ENCODE measurements around the gene ASXL1. TPM values are rescaled to one million over a fixed set of nuclear protein-coding genes. Genes with fewer than 3 reads are reported as not detected.

Gene ASXL1
- total and polyA plus RNA-seq, 8 donors: 9.0 to 185 (median 61.7) TPM

DNA sequence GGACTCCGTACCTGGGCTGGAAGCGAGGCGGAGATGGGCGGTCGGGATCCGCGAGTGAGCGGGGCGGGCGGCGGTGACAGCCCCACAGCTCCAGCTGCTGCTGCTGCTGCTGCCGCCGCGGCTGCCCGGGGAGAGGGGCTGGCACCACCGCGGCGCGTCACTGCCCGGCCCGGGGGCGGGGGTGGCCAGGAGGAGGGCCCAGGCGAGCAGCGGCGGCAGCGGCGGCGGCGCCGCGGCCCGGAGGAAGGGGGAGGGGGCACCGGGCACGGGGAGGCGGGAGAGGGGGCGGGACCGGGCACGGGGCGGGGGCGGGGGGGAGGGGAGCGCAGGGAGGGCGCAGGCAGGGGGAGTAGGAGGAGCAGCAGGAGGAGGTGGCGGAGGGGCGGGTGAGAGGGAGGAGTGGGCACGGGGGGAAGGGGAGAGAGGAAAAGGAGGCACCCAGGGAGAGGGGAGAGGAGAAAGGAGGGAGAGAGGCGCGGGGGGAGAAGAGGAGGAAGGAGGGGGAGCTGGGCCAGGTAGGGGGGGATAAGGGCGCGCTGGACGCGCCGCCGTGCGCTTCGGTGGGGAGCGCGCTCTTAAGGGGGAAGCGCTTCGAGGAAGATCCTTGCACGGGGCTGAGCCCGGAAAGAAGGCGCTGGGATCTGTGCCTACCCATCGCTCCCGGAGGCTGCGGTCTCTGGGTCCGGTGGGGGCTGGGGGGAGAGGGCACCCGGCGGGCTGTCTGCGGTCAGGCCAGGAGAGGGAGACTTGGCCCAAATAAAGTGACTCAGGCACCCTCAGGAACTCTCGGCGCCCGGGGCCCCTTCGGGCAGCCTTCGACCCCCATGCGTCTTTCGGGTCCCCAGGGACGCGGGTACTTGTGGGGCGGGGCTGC lies 125.5 kb downstream of the ASXL1 start:
- Histone ChIP-seq H3K9me3 (no peaks in the 10 kb centered on the region), H3K36me3 (no peaks in the 10 kb centered on the region), H3K4me3 (peak overlapping the region; percentile 70 to 92 (median 89)), H3K4me1 (peaks cover 35 to 66% (median 62%) of the 10 kb centered on the region in 4 donors), H3K27ac (peak overlapping the region; percentile 88 to 95 (median 90)), H3K27me3 (no peaks in the 10 kb centered on the region)
- 0 to 3% (median 1%) methylated on average over 25 to 72 of the region's 79 CpGs for WGBS, 5 donors
- DNase-seq: peak; percentile 84 to 95
- intact Hi-C loops (cut with DNase I; ENCODE audit: low total_unique reads): loop anchor here (10.0 kb wide), 1 partner anchor 149 kb away; no protein-coding TSS in a partner anchor
- TF ChIP-seq, protein P1, sequence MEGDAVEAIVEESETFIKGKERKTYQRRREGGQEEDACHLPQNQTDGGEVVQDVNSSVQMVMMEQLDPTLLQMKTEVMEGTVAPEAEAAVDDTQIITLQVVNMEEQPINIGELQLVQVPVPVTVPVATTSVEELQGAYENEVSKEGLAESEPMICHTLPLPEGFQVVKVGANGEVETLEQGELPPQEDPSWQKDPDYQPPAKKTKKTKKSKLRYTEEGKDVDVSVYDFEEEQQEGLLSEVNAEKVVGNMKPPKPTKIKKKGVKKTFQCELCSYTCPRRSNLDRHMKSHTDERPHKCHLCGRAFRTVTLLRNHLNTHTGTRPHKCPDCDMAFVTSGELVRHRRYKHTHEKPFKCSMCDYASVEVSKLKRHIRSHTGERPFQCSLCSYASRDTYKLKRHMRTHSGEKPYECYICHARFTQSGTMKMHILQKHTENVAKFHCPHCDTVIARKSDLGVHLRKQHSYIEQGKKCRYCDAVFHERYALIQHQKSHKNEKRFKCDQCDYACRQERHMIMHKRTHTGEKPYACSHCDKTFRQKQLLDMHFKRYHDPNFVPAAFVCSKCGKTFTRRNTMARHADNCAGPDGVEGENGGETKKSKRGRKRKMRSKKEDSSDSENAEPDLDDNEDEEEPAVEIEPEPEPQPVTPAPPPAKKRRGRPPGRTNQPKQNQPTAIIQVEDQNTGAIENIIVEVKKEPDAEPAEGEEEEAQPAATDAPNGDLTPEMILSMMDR (IDR thresholded peaks at IDR 0.05): no peak
- peak in 2 of 3 donors; percentile 54 to 62 for TF ChIP-seq POLR2AphosphoS5 (IDR thresholded peaks at IDR 0.05)

DNA sequence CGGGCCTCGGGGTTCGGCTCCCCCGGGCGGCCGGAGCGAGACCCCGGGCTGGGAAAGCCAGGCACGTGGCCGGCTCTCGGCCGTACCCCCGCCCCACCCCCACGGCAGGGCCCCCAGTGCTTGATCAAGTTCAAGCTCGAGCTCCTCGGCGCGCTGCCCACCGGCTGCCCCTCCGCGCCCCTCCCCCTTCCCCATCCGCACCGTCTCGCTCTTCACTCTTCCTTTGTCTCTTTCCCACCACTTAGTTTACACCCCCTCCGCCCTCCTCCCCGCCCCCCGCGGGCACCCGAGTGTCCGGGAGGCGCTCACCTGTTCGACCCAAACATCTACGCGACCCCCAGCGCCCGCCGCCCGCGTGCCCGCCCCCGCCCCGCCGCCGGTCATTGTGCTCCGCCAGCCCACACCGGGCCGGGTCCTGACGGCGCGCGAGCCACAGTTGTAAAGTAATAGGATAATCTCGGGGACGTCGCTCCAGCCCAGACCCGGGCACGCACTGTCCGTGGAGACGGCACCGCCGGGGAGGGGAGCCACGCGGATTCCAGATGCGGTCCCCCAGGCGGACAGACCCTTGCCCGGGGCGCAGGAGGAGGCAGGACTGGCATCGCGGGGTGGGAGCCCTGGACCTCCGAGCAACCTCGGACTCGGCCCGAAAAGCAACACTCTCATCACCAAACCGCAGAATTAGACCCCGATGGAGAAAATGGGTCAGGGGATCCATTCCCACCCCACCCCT lies 126.3 kb downstream of the ASXL1 start:
- intact Hi-C loops (cut with DNase I; ENCODE audit: low total_unique reads): loop anchor here (10.0 kb wide), 1 partner anchor 150 kb away; no protein-coding TSS in a partner anchor
- DNase-seq: peak; percentile 50 to 76

GRCh38 chr20:32484958-32485769 lies 127.0 kb downstream of the ASXL1 start:
- H3K4me1 ChIP-seq: peaks cover 24 to 50% (median 48%) of the 10 kb centered on the region in 4 donors
- peak; percentile 76 to 93 for DNase-seq
- no peaks in the 10 kb centered on the region for H3K27me3 ChIP-seq
- no peaks in the 10 kb centered on the region for H3K9me3 ChIP-seq
- H3K36me3 ChIP-seq: no peaks in the 10 kb centered on the region
- H3K4me3 ChIP-seq: peak overlapping the region; percentile 70 to 92 (median 89)
- intact Hi-C loops (cut with DNase I; ENCODE audit: low total_unique reads): loop anchor here (10.0 kb wide), 1 partner anchor 150 kb away; no protein-coding TSS in a partner anchor
- peak overlapping the region; percentile 5 to 93 (median 88) for H3K27ac ChIP-seq
- TF ChIP-seq EP300 (IDR thresholded peaks at IDR 0.05) (no peak), POLR2AphosphoS5 (IDR thresholded peaks at IDR 0.05) (peak in 1 of 3 donors; percentile 24), POLR2A (IDR thresholded peaks at IDR 0.05) (no peak)
- TF ChIP-seq, protein P1 (IDR thresholded peaks at IDR 0.05): peak in 5 of 7 experiments; percentile 64 to 87 (median 81)
- WGBS, 5 donors: 2 to 4% (median 2%) methylated on average over 19 to 20 of the region's 20 CpGs

More for the DNA sequence above, 126.3 kb downstream of the ASXL1 start:
- peak overlapping the region; percentile 77 to 93 (median 88) for H3K27ac ChIP-seq
- WGBS, 5 donors: 0 to 1% (median 1%) methylated on average over 16 to 74 of the region's 74 CpGs
- no peaks in the 10 kb centered on the region for H3K9me3 ChIP-seq
- peaks cover 31 to 58% (median 55%) of the 10 kb centered on the region in 4 donors for H3K4me1 ChIP-seq
- H3K4me3 ChIP-seq: peak overlapping the region; percentile 70 to 92 (median 89)
- TF ChIP-seq POLR2A (IDR thresholded peaks at IDR 0.05) (no peak), EP300 (IDR thresholded peaks at IDR 0.05) (no peak)
- H3K27me3 ChIP-seq: no peaks in the 10 kb centered on the region
- no peaks in the 10 kb centered on the region for H3K36me3 ChIP-seq

GRCh38 chr20:32485770-32486478 lies 127.8 kb downstream of the ASXL1 start:
- Histone ChIP-seq H3K4me1 (peaks cover 16 to 42% (median 40%) of the 10 kb centered on the region in 4 donors), H3K27me3 (no peaks in the 10 kb centered on the region), H3K9me3 (no peaks in the 10 kb centered on the region), H3K4me3 (no peak overlapping the region), H3K36me3 (no peaks in the 10 kb centered on the region), H3K27ac (peak overlapping the region in 4 of 5 donors; percentile 5 to 93 (median 89))
- peak in 1 of 2 donors; percentile 50 for DNase-seq
- no peak for TF ChIP-seq EP300 (IDR thresholded peaks at IDR 0.05)
- no peak for TF ChIP-seq POLR2AphosphoS5 (IDR thresholded peaks at IDR 0.05)
- TF ChIP-seq, protein P1 (IDR thresholded peaks at IDR 0.05): no peak
- TF ChIP-seq POLR2A (IDR thresholded peaks at IDR 0.05): no peak
- intact Hi-C loops (cut with DNase I; ENCODE audit: low total_unique reads): loop anchor here (10.0 kb wide), 1 partner anchor 151 kb away; no protein-coding TSS in a partner anchor
- WGBS, 5 donors: 42 to 63% (median 51%) methylated on average over 4 to 5 of the region's 5 CpGs

Measured in stomach (tissue), 9 donors.